ENCODE data around the gene TPP2.
A peak's percentile ranks its signal among the peaks of the same experiment; 100 is the strongest.

TPP2 gene

DNA sequence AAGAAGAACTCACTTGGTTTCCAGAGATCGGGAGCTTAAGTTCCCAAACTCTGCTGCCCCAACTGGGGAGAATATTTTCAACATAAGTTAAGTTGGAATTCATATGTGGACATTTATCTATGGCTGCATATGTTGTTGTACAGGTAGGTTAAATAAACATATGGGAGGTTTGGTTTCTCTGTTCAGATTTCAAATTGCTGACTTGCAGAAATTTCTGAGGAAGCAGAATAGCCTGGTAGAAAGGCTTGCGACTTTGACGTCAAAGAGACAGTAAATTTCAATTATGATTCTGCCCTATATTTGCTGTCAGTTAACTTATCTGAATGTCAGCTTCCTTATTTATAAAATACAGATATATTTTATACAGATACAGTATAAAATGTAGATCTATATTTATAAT lies 40.0 kb upstream of the TPP2 start:
- Histone ChIP-seq H3K9me3 (ENCODE audit: insufficient read depth, low read length) (no peaks in the 10 kb centered on the region), H3K9ac (ENCODE audit: low read length) (no peak overlapping the region), H2AFZ (ENCODE audit: low read depth, low read length) (peak overlapping the region; percentile 48), H3K4me2 (ENCODE audit: low read length) (peak overlapping the region; percentile 68), H4K20me1 (ENCODE audit: insufficient read depth, low read length) (no peaks in the 10 kb centered on the region), H3K36me3 (replicated peaks; ENCODE audit: low read depth, low read length) (no peaks in the 10 kb centered on the region), H3K27me3 (ENCODE audit: low read depth, low read length) (no peaks in the 10 kb centered on the region), H3K4me3 (ENCODE audit: low read length) (peak overlapping the region; percentile 54), H3K79me2 (ENCODE audit: low read length) (no peaks in the 10 kb centered on the region), H3K4me1 (ENCODE audit: low read length) (peaks cover 3% of the 10 kb centered on the region; the same call in 1 of the 2 replicates), H3K27ac (ENCODE audit: low read length) (no peak overlapping the region)
- TF ChIP-seq EZH2phosphoT487 (IDR thresholded peaks at IDR 0.05; ENCODE audit: low read depth): no peak
- TF ChIP-seq, protein P1, sequence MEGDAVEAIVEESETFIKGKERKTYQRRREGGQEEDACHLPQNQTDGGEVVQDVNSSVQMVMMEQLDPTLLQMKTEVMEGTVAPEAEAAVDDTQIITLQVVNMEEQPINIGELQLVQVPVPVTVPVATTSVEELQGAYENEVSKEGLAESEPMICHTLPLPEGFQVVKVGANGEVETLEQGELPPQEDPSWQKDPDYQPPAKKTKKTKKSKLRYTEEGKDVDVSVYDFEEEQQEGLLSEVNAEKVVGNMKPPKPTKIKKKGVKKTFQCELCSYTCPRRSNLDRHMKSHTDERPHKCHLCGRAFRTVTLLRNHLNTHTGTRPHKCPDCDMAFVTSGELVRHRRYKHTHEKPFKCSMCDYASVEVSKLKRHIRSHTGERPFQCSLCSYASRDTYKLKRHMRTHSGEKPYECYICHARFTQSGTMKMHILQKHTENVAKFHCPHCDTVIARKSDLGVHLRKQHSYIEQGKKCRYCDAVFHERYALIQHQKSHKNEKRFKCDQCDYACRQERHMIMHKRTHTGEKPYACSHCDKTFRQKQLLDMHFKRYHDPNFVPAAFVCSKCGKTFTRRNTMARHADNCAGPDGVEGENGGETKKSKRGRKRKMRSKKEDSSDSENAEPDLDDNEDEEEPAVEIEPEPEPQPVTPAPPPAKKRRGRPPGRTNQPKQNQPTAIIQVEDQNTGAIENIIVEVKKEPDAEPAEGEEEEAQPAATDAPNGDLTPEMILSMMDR (IDR thresholded peaks at IDR 0.05; ENCODE audit: low read depth, low read length): no peak

DNA sequence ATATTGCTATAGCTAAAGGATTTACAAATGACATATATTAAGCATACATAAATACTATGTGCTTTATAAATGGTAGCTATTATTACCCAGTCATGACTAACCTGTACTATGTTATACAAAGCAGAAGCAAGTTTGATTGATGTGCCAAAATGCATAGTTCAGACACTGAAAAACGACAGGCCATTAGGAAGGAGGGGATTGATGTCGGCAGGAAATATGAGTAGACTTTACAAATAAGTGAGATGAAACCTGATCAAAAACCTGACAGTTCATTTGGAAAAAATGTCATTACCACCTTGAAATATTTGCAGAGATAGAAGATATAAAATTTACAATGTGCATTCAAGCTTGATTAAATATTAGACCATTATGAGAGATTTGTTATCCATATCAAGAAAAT lies 38.8 kb upstream of the TPP2 start:
- Histone ChIP-seq H3K27ac (ENCODE audit: low read length) (no peak overlapping the region), H2AFZ (ENCODE audit: low read depth, low read length) (no peak overlapping the region), H3K36me3 (replicated peaks; ENCODE audit: low read depth, low read length) (no peaks in the 10 kb centered on the region), H3K79me2 (ENCODE audit: low read length) (no peaks in the 10 kb centered on the region), H4K20me1 (ENCODE audit: insufficient read depth, low read length) (no peaks in the 10 kb centered on the region), H3K9ac (ENCODE audit: low read length) (no peak overlapping the region), H3K4me3 (ENCODE audit: low read length) (no peak overlapping the region), H3K27me3 (ENCODE audit: low read depth, low read length) (no peaks in the 10 kb centered on the region; the same call in 1 of the 2 replicates), H3K4me2 (ENCODE audit: low read length) (no peak overlapping the region), H3K9me3 (ENCODE audit: insufficient read depth, low read length) (no peaks in the 10 kb centered on the region), H3K4me1 (ENCODE audit: low read length) (peaks cover 3% of the 10 kb centered on the region; the same call in 1 of the 2 replicates)
- TF ChIP-seq, protein P1 (IDR thresholded peaks at IDR 0.05; ENCODE audit: low read depth, low read length): no peak
- no peak for TF ChIP-seq EZH2phosphoT487 (IDR thresholded peaks at IDR 0.05; ENCODE audit: low read depth)

DNA sequence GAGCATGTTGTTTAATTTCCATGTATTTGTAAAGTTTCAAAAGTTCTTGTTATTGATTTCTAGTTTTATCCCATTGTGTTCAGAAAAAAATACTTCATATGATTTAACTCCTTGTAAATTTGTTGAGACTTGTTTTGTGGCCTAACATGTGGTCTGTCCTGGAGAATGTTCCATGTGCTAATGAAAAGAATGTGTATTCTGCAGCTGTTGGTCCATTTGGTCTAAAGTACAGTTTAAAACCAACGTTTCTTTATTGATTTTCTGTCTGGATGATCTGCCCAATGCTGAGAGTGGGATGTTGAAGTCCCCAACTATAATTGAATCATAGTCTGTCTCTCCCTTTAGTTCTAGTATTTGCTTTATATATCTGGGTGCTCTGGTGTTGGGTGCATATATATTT lies 34.9 kb upstream of the TPP2 start:
- no peak overlapping the region for H2AFZ ChIP-seq (ENCODE audit: low read depth, low read length)
- no peak for TF ChIP-seq EZH2phosphoT487 (IDR thresholded peaks at IDR 0.05; ENCODE audit: low read depth)
- TF ChIP-seq, protein P1 (IDR thresholded peaks at IDR 0.05; ENCODE audit: low read depth, low read length): no peak
- no peaks in the 10 kb centered on the region for H3K4me1 ChIP-seq (ENCODE audit: low read length)

DNA sequence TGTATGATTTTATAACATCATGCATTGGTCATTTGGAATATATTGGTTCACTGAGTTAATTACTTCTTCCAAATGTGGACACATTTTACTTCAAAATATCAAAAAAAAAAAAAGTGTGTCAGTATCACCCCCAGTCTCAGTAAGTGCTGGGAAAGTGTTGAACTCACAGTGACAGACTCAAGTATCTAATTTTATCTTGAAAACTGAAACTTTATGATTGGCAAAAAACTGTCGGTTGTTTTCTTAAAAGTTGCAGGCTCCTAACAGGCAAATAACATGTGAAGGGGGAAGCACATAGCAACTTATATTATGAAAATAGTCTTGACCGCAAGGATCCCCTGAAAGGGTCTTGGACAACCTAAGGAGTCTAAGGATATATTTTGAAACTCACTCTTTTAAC lies 33.5 kb upstream of the TPP2 start:
- peaks cover 5% of the 10 kb centered on the region; the same call in 1 of the 2 replicates for H3K27me3 ChIP-seq (ENCODE audit: low read depth, low read length)
- H4K20me1 ChIP-seq (ENCODE audit: insufficient read depth, low read length): no peaks in the 10 kb centered on the region
- no peaks in the 10 kb centered on the region for H3K79me2 ChIP-seq (ENCODE audit: low read length)
- TF ChIP-seq, protein P1 (IDR thresholded peaks at IDR 0.05; ENCODE audit: low read depth, low read length): no peak
- no peak for TF ChIP-seq EZH2phosphoT487 (IDR thresholded peaks at IDR 0.05; ENCODE audit: low read depth)
- no peak overlapping the region for H3K9ac ChIP-seq (ENCODE audit: low read length)
- no peak overlapping the region for H3K4me3 ChIP-seq (ENCODE audit: low read length)
- H3K4me1 ChIP-seq (ENCODE audit: low read length): no peaks in the 10 kb centered on the region
- H2AFZ ChIP-seq (ENCODE audit: low read depth, low read length): no peak overlapping the region
- H3K36me3 ChIP-seq (replicated peaks; ENCODE audit: low read depth, low read length): no peaks in the 10 kb centered on the region
- H3K27ac ChIP-seq (ENCODE audit: low read length): no peak overlapping the region
- H3K4me2 ChIP-seq (ENCODE audit: low read length): no peak overlapping the region
- H3K9me3 ChIP-seq (ENCODE audit: insufficient read depth, low read length): no peaks in the 10 kb centered on the region

More for the DNA sequence above, 34.9 kb upstream of the TPP2 start:
- H3K9ac ChIP-seq (ENCODE audit: low read length): no peak overlapping the region
- no peaks in the 10 kb centered on the region for H4K20me1 ChIP-seq (ENCODE audit: insufficient read depth, low read length)
- H3K36me3 ChIP-seq (replicated peaks; ENCODE audit: low read depth, low read length): no peaks in the 10 kb centered on the region
- H3K4me2 ChIP-seq (ENCODE audit: low read length): no peak overlapping the region
- no peak overlapping the region for H3K27ac ChIP-seq (ENCODE audit: low read length)
- peaks cover 5% of the 10 kb centered on the region; the same call in 1 of the 2 replicates for H3K27me3 ChIP-seq (ENCODE audit: low read depth, low read length)
- no peaks in the 10 kb centered on the region for H3K79me2 ChIP-seq (ENCODE audit: low read length)
- no peak overlapping the region for H3K4me3 ChIP-seq (ENCODE audit: low read length)
- no peaks in the 10 kb centered on the region for H3K9me3 ChIP-seq (ENCODE audit: insufficient read depth, low read length)
